HG03108 (cell line): ENCODE results near the gene ITGA3.
"Not testable (repeated sequence)": the region's sequence is repeated elsewhere in the genome, so short reads cannot be mapped to it uniquely, and the experiment has no call there.

ENCODE experiments used
- ATAC-seq: cut with Tn5 transposase; IDR thresholded peaks from one replicate; pipeline ENCODE4 v1.9.1; 2021; ENCODE audit warnings: moderate library complexity; ENCODE audit not compliant: unreplicated experiment

ITGA3 gene

GRCh38 chr17:50034498-50035364 is 21.2 kb upstream of the ITGA3 start:
- ATAC-seq = no peak

- no peak for ATAC-seq
Observed at GRCh38 chr17:50035421-50035879, 20.5 kb upstream of the ITGA3 start.

- ATAC-seq = no peak
Observed at GRCh38 chr17:50035945-50036344, 20.0 kb upstream of the ITGA3 start.

- ATAC-seq = no peak
Observed at GRCh38 chr17:50036455-50037261, 19.3 kb upstream of the ITGA3 start.

- ATAC-seq = no peak
Observed at GRCh38 chr17:50037321-50038107, 18.4 kb upstream of the ITGA3 start.

- ATAC-seq = no peak
Observed at GRCh38 chr17:50039058-50039457, 16.9 kb upstream of the ITGA3 start.

- ATAC-seq = not testable (repeated sequence)
Observed at GRCh38 chr17:50040496-50040895, 15.4 kb upstream of the ITGA3 start.

GRCh38 chr17:50042211-50042610 is 13.7 kb upstream of the ITGA3 start:
- ATAC-seq = no peak

- ATAC-seq = no peak
Observed at GRCh38 chr17:50043290-50044148, 12.4 kb upstream of the ITGA3 start.

- ATAC-seq = no peak
Observed at GRCh38 chr17:50044483-50044882, 11.4 kb upstream of the ITGA3 start.

GRCh38 chr17:50045154-50045553 is 10.8 kb upstream of the ITGA3 start:
- ATAC-seq = no peak

GRCh38 chr17:50046179-50046578 is 9.7 kb upstream of the ITGA3 start:
- no peak for ATAC-seq

GRCh38 chr17:50046667-50047066 is 9.2 kb upstream of the ITGA3 start:
- ATAC-seq = no peak

- ATAC-seq = no peak
Observed at GRCh38 chr17:50047083-50047482, 8.8 kb upstream of the ITGA3 start.

- no peak for ATAC-seq
Observed at GRCh38 chr17:50047488-50048126, 8.3 kb upstream of the ITGA3 start.

GRCh38 chr17:50048146-50048720 is 7.7 kb upstream of the ITGA3 start:
- ATAC-seq = no peak

- no peak for ATAC-seq
Observed at GRCh38 chr17:50048988-50049387, 6.9 kb upstream of the ITGA3 start.

- ATAC-seq = no peak
Observed at GRCh38 chr17:50049636-50050035, 6.3 kb upstream of the ITGA3 start.

- no peak for ATAC-seq
Observed at GRCh38 chr17:50050431-50051032, 5.4 kb upstream of the ITGA3 start.
